GM12878 (cell line): Measurements from ENCODE around the gene PPP2R5D. TPM values are rescaled to one million over a fixed set of nuclear protein-coding genes. Genes with fewer than 3 reads are reported as not detected.

ENCODE experiments used
- ATAC-seq: fragments of 200-7000 bp; cut with Tn5 transposase; 3 replicates; pipeline ENCODE4 v1.9.1; 2020; ENCODE audit warnings: mild to moderate bottlenecking, moderate library complexity
- BruUV-seq: library from RNA; stranded (reverse); fragments of 400-500 nt; replicated peaks from 2 replicates; lab custom pipeline; 2021; lab: Mats Ljungman, UMichigan
- CTCF ChIA-PET: fragments of 300-600 bp; sonication (Branson Sonifier 250); formaldehyde crosslinking; extraction: SDS; loops from one replicate; lab custom pipeline; 2021; ENCODE audit warnings: inconsistent platforms; lab: Yijun Ruan, JAX
- POLR2A ChIA-PET: fragments of 350-600 bp; formaldehyde crosslinking; extraction: SDS; loops from one replicate; lab custom pipeline; 2021; ENCODE audit warnings: inconsistent platforms; lab: Charles Lee
- RAD21 ChIA-PET: fragments of 300-600 bp; sonication (Branson Sonifier 250); formaldehyde crosslinking; loops from one replicate; lab custom pipeline; 2023; ENCODE audit warnings: antibody characterized with exemption; ENCODE audit not compliant: unreplicated experiment; lab: Charles Lee
- SMC1A ChIA-PET: fragments of 300-600 bp; sonication (Branson Sonifier 250); formaldehyde crosslinking; loops from one replicate; lab custom pipeline; 2023; ENCODE audit not compliant: unreplicated experiment, uncharacterized antibody; lab: Charles Lee
- DNase-seq: peaks from one replicate; pipeline ENCODE4 v3.0.0-alpha.2; 2011; ENCODE audit warnings: low read depth, low spot score
- FAIRE-seq: peaks from 3 replicates; lab custom pipeline; 2011; peaks lifted over from hg19 to GRCh38; lab: Jason Lieb, UNC
- H2AFZ ChIP-seq: 2 replicates; pipeline ENCODE4 v1.6.0; 2011; ENCODE audit warnings: low read depth, low read length, control low read depth; ENCODE audit not compliant: control insufficient read depth
- H3K27ac ChIP-seq: 2 replicates; pipeline ENCODE4 v1.5.1; 2011; ENCODE audit warnings: control low read depth; ENCODE audit not compliant: control insufficient read depth, insufficient read depth
- H3K27me3 ChIP-seq, 2 experiments: replicated peaks in 1 of 2; 2 replicates each; pipeline versions ENCODE4 v1.6.0 to v1.6.1; 2011; ENCODE audit warnings: low read length in 1 of 2; ENCODE audit not compliant: control insufficient read depth in 2 of 2, insufficient read depth in 2 of 2
- H3K36me3 ChIP-seq, 2 experiments: 2 replicates each; pipeline ENCODE4 v1.5.1; 2011; ENCODE audit warnings: low read length in 1 of 2; ENCODE audit not compliant: control insufficient read depth in 2 of 2, insufficient read depth in 2 of 2
- H3K4me1 ChIP-seq: 2 replicates; pipeline ENCODE4 v1.6.1; 2011; ENCODE audit warnings: mild to moderate bottlenecking, low read length, moderate library complexity, mixed read lengths; ENCODE audit not compliant: control insufficient read depth, insufficient read depth
- H3K4me2 ChIP-seq: 2 replicates; pipeline ENCODE4 v1.6.0; 2011; ENCODE audit warnings: control low read depth; ENCODE audit not compliant: control insufficient read depth, insufficient read depth
- H3K4me3 ChIP-seq: fragments of 200-600 bp; sonication (generic); 2 replicates; pipeline ENCODE4 v1.5.1; 2016
- H3K79me2 ChIP-seq: 2 replicates; pipeline ENCODE4 v1.6.0; 2011; ENCODE audit warnings: low read length; ENCODE audit not compliant: control insufficient read depth, insufficient read depth
- H3K9ac ChIP-seq: 2 replicates; pipeline ENCODE4 v1.8.0; 2011; ENCODE audit warnings: low read length, control low read depth, mixed read lengths; ENCODE audit not compliant: control insufficient read depth, insufficient read depth
- H3K9me3 ChIP-seq: replicated peaks from 3 replicates; pipeline ENCODE4 v1.5.1; 2011; ENCODE audit warnings: mild to moderate bottlenecking, low read length; ENCODE audit not compliant: control insufficient read depth, insufficient read depth
- H4K20me1 ChIP-seq: 2 replicates; pipeline ENCODE4 v1.6.0; 2011; ENCODE audit not compliant: control insufficient read depth, insufficient read depth
- ATF2 ChIP-seq: IDR thresholded peaks from 2 replicates; pipeline ENCODE4 v1.6.1; 2012; ENCODE audit warnings: low read length, inconsistent platforms
- EP300 ChIP-seq, 2 experiments: fragments of 150-350 bp in 1 of 2; IDR thresholded peaks; 2 replicates each; pipeline ENCODE4 v1.6.1; 2011 to 2012; ENCODE audit warnings: low read depth in 2 of 2, low read length in 2 of 2, borderline replicate concordance in 1 of 2, improper control_type of control experiment in 1 of 2, inconsistent platforms in 1 of 2; ENCODE audit not compliant: control insufficient read depth in 1 of 2
- ETV6 ChIP-seq, 2 experiments: fragments of 450-650 bp in 1 of 2; IDR thresholded peaks in 1 of 2; conservative IDR thresholded peaks in 1 of 2; 2 replicates each; pipeline ENCODE4 v1.6.1; 2014; ENCODE audit warnings: antibody characterized with exemption in 1 of 2, borderline replicate concordance in 1 of 2, low read depth in 1 of 2, mild to moderate bottlenecking in 1 of 2, moderate library complexity in 1 of 2
- HDAC6 ChIP-seq: fragments of 200-600 bp; sonication (generic); IDR thresholded peaks from one replicate; pipeline ENCODE4 v1.8.0; 2017; ENCODE audit warnings: antibody characterized with exemption; ENCODE audit not compliant: unreplicated experiment
- KAT2A ChIP-seq: conservative IDR thresholded peaks from 2 replicates; pipeline ENCODE4 v1.6.1; 2011; ENCODE audit warnings: low read depth, low read length; ENCODE audit not compliant: control insufficient read depth
- LARP7 ChIP-seq: fragments of 450-650 bp; IDR thresholded peaks from 2 replicates; pipeline ENCODE4 v1.6.1; 2017; ENCODE audit warnings: mild to moderate bottlenecking
- MXI1 ChIP-seq: fragments of 150-350 bp; IDR thresholded peaks from 2 replicates; pipeline ENCODE4 v1.6.1; 2011; ENCODE audit warnings: low read depth, mild to moderate bottlenecking, inconsistent platforms, low read length, improper control_type of control experiment
- NFYB ChIP-seq: IDR thresholded peaks from 2 replicates; pipeline ENCODE4 v1.6.1; 2011; ENCODE audit warnings: low read depth, mild to moderate bottlenecking, low read length, improper control_type of control experiment, moderate library complexity; ENCODE audit not compliant: insufficient read depth
- NR2F1 ChIP-seq: fragments of 450-650 bp; conservative IDR thresholded peaks from 2 replicates; pipeline ENCODE4 v1.6.1; 2017; ENCODE audit warnings: mild to moderate bottlenecking
- SKIL ChIP-seq: fragments of 450-650 bp; IDR thresholded peaks from 2 replicates; pipeline ENCODE4 v1.6.1; 2017; ENCODE audit warnings: mild to moderate bottlenecking, low read depth, inconsistent platforms; ENCODE audit not compliant: poor library complexity, severe bottlenecking
- SREBF1 ChIP-seq: IDR thresholded peaks from 2 replicates; pipeline ENCODE4 v1.6.1; 2012; ENCODE audit warnings: mild to moderate bottlenecking, low read length
- SUZ12 ChIP-seq: fragments of 200-600 bp; sonication (generic); IDR thresholded peaks from one replicate; pipeline ENCODE4 v1.6.1; 2018; ENCODE audit warnings: antibody characterized with exemption, mild to moderate bottlenecking; ENCODE audit not compliant: unreplicated experiment
- USF2 ChIP-seq: IDR thresholded peaks from 2 replicates; pipeline ENCODE4 v1.6.1; 2011; ENCODE audit warnings: low read depth, low read length, improper control_type of control experiment, borderline replicate concordance
- ZNF384 ChIP-seq: IDR thresholded peaks from 2 replicates; pipeline ENCODE4 v1.6.1; 2012; ENCODE audit warnings: low read depth, mild to moderate bottlenecking, low read length, improper control_type of control experiment, borderline replicate concordance
- ZNF622 ChIP-seq: fragments of 450-650 bp; IDR thresholded peaks from 2 replicates; pipeline ENCODE4 v1.6.1; 2017; ENCODE audit warnings: mild to moderate bottlenecking, inconsistent platforms
- WGBS: methylation state at CpG from one replicate; pipeline ENCODE4 v1.1.6; 2016; ENCODE audit warnings: low lambda C conversion rate; ENCODE audit not compliant: insufficient replicate concordance, insufficient coverage; ENCODE audit errors: missing lambda C conversion rate; 5-methylcytosine and 5-hydroxymethylcytosine counted together
- in situ Hi-C: fragments of 300-500 bp; cut with MboI; formaldehyde crosslinking; loops from 9 replicates; pipeline ENCODE4 v1.14.3; 2018; ENCODE audit warnings: mixed read lengths
- intact Hi-C: fragments of 100-400 bp; cut with micrococcal nuclease; formaldehyde crosslinking; loops from one replicate; pipeline ENCODE4 v1.14.2; 2022; ENCODE audit not compliant: unreplicated experiment
- polyA plus RNA-seq, 11 experiments: library from polyadenylated mRNA; depleted of rRNA in 4 of 11; unstranded in 6 of 11; stranded (reverse) in 5 of 11; fragments of >200 nt; fragmentation: Nextera tagmentation in 4 of 11; fragmentation: Illumina TruSeq in 1 of 11; extraction: Ambion mirVana in 4 of 11; extraction: Trizol in 1 of 11; gene quantifications; 1 replicate in 1 of 11; 2 replicates in 10 of 11; pipeline versions ENCODE4 v1.2.1 to v1.2.3, GENCODE V29; 2011 to 2016; ENCODE audit warnings: inconsistent platforms in 2 of 11, missing spikeins in 2 of 11, low read depth in 1 of 11
- total RNA-seq, 4 experiments: library from RNA; depleted of rRNA in 3 of 4; stranded (reverse); fragments of >200 nt in 3 of 4; fragmentation: Illumina TruSeq in 1 of 4; extraction: Trizol in 1 of 4; gene quantifications; 2 replicates each; pipeline versions ENCODE4 v1.2.1 to v1.2.3, GENCODE V29; 2013 to 2021

Gene PPP2R5D
- total and polyA plus RNA-seq, 10 of the 15 experiments (the other 5 are each of a cell fraction or from before 2014, with no cell fraction given), result 1.5 to 59.0 (median 32.0) TPM

GRCh38 chr6:42971746-42972327, 12.5 kb upstream of the PPP2R5D start:
- ChIA-PET POLR2A (interaction anchor here (0.6 to 1.1 kb wide), 2 partner anchors 9 to 633 kb away, joined by 4 to 5 read pairs; no protein-coding TSS in a partner anchor), CTCF (interaction anchor here (0.6 to 1.8 kb wide), 2 partner anchors 172 to 224 kb away, joined by 3 to 6 read pairs; no protein-coding TSS in a partner anchor), RAD21 (no interaction called here), SMC1A (interaction anchor here (1.4 kb wide), 1 partner anchor 42 kb away, joined by 3 read pairs; the partner anchor contains the start of gene KLHDC3)
- DNase-seq (no peak), ATAC-seq (no peak), FAIRE-seq (no peak)
- H3K4me3 ChIP-seq, result no peak overlapping the region
- H2AFZ ChIP-seq, result no peak overlapping the region
- peaks cover under 1% of the 10 kb centered on the region; the same call in 1 of the 2 replicates for H3K79me2 ChIP-seq
- no peaks in the 10 kb centered on the region; a peak in 2 of 4 replicates for H3K36me3 ChIP-seq
- H3K9ac ChIP-seq, result no peak overlapping the region
- no peaks in the 10 kb centered on the region for H3K27me3 ChIP-seq
- no peaks in the 10 kb centered on the region for H4K20me1 ChIP-seq
- no TSS peak for BruUV-seq
- no peak overlapping the region for H3K4me2 ChIP-seq
- in situ Hi-C loops, result no loop called here
- H3K9me3 ChIP-seq, result no peaks in the 10 kb centered on the region
- no peaks in the 10 kb centered on the region; the same call in 1 of the 2 replicates for H3K4me1 ChIP-seq
- no peak overlapping the region for H3K27ac ChIP-seq
- 97% methylated on average over 3 of the region's 3 CpGs for WGBS
- intact Hi-C loops, result no loop called here
- TF ChIP-seq MXI1 (no peak), HDAC6 (no peak), ATF2 (no peak), NFYB (no peak), USF2 (no peak), ZNF622 (no peak), ZNF384 (no peak), ETV6 (conservative IDR thresholded peaks at IDR 0.05 in 1 of 2, IDR thresholded peaks at IDR 0.05 in 1 of 2; ENCODE audit: borderline replicate concordance in 1 of 2, low read depth in 1 of 2) (no peak), EP300 (IDR thresholded peaks at IDR 0.05; ENCODE audit: borderline replicate concordance in 1 of 2, control insufficient read depth in 1 of 2, low read depth in 2 of 2, low read length in 2 of 2) (no peak), SREBF1 (no peak), SUZ12 (no peak), LARP7 (no peak), KAT2A (no peak), SKIL (no peak), NR2F1 (no peak)
